Lower leg skin (tissue), 3 donors: ENCODE results near the gene STK36.

Source experiments
- CTCF ChIP-seq, 3 donors: fragments of 450-650 bp; IDR thresholded peaks; one replicate each; pipeline ENCODE4 v1.5.1; 2016; ENCODE audit warnings: antibody characterized with exemption in 3 of 3, mild to moderate bottlenecking in 3 of 3, moderate library complexity in 2 of 3
- POLR2A ChIP-seq, 2 donors: fragments of 450-650 bp; IDR thresholded peaks; one replicate each; pipeline ENCODE4 v1.6.1; 2016 to 2017; ENCODE audit warnings: antibody characterized with exemption in 2 of 2, mild to moderate bottlenecking in 1 of 2, moderate library complexity in 1 of 2

GRCh38 chr2:218710334-218710686 is 38.4 kb downstream of the STK36 start:
- TF ChIP-seq POLR2A (IDR thresholded peaks at IDR 0.05) (no peak), CTCF (IDR thresholded peaks at IDR 0.05) (no peak)
